HG02623 (cell line): ENCODE data around the gene RAB4A.
"Not testable (repeated sequence)": the region's sequence is repeated elsewhere in the genome, so short reads cannot be mapped to it uniquely, and the experiment has no call there.

Experiments used
- ATAC-seq: cut with Tn5 transposase; IDR thresholded peaks from one replicate; pipeline ENCODE4 v1.9.1; 2021; ENCODE audit warnings: moderate library complexity; ENCODE audit not compliant: unreplicated experiment

Gene RAB4A

DNA sequence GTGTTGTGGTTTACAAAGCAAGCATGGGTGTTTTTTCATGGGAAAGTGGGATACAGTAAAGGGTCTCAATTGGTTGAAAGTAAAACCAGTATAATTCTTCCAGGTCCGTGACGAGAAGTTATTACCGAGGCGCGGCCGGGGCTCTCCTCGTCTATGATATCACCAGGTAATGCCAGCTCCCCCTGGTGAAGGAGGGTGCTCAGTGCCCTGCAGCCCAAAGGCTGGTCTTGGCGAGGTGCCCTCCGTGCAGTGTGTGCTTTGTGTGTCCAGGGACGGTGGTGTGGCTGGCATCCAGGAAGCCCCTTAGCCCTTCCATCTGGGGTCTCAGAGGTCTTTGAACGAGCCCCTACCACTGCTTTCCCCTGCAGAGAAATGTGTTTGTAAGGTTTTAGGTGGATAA is 24.8 kb downstream of the RAB4A start:
- ATAC-seq, result no peak

DNA sequence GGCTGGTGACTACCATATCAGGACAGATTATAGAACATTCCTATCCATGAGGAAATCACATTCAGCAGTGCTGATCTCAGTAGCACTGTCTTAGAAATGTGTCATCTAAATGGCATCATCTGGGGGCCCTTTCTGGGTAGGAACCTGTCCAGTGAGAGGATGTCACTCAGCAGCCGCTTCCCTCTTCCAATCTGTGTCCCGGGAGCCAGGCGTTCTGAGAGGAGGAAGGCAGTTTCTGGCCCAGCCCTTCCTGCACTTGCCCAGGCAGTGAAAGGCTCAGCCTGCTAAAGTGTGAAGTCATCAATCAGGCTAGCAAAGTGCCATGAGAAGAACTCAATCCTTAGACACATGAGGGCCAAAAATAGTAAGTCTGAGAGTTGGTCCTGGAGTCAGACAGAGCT is 25.6 kb downstream of the RAB4A start:
- ATAC-seq, result no peak

DNA sequence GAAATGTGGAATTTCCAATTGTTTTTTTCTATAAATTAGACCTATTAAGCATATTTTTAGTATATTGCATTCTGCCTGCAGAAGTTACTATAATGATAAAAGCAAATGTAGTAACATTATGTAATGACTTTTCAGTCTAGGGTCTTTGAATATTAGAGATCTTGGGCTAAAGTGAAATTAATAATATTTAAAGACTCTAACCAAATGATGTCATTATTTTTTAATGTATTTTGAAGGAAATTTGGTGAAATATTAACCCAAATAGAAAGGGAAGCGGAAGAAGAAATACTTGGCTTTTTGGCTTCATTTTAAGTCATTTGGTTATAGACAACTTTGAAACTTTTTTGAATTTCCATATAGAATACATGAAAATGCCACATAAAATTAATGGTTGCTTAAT is 26.8 kb downstream of the RAB4A start:
- no peak for ATAC-seq

DNA sequence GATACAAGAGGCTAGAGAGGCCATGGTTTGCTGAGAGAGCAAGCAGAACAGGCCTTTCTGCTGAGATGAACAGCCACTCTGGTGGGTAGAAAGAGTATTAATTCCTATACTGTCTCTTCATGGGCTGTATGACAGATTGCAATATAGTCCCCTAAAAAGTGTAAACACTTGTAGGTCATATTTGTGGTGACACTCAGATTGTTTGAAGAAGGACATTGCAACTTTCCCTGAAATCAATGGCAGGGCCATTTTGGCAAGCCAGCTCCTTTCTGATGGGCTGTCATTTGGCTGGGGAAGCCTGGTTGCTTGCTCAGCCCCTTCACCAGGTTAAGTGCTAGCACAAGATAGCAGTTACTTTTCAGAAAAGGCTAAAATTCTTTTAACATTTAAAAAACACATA is 27.5 kb downstream of the RAB4A start:
- no peak for ATAC-seq

DNA sequence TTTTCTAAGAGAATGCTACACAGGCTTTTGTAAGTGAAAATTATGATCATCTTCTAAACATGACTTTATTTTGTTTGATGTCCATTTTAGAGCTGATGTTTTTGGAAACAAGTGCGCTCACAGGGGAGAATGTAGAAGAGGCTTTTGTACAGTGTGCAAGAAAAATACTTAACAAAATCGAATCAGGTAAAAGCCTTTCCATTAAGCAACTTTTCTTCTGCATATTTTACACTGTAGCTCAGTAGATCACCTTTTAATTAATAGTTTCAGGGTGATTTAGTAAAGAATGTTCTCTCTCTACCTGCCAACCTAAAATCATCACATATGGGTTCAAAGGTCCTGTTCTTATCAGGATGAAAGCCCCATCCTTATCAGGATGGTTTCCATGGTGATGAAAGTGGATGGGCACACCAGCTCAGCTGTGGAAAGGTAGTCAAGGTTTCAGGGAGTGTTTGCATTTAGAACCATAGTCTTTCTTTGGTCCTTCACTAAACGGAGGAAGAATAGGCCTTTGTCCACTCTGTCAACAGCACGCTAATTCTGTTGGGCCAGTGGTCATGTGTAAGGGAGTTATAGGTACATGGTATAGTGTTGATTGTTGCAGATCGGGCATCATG is 28.1 kb downstream of the RAB4A start:
- ATAC-seq, result no peak

DNA sequence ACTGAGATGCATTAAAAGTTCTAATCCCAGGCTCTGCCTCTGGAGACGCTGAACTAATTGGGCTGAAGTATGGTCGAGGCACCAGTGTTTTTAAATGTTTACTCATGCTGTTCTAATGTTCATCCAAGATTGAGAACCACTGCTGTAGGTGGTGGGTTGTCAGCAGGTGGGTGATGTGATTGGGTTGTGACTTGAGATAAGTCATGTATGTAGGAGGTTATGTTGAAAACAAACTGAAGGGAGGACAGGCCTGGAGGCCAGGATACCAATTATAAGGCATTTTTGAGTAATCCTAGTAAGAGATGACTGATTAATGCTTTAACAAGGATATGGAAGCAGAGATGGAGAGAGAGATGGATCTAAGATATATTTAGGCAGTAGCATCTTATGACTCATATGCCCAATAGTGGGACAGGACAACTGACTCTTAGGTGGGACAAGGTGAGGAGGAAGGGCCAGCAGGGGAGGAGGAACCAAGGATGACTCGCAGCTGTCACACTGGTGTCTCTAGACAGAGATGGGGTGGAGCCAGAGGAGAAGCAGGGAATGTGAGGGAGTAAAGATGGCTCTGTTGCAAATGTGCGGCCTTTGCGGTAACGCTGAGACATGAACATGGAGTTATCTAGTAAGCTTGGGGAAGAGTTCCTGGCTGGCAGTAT is 29.3 kb downstream of the RAB4A start:
- ATAC-seq, result no peak

DNA sequence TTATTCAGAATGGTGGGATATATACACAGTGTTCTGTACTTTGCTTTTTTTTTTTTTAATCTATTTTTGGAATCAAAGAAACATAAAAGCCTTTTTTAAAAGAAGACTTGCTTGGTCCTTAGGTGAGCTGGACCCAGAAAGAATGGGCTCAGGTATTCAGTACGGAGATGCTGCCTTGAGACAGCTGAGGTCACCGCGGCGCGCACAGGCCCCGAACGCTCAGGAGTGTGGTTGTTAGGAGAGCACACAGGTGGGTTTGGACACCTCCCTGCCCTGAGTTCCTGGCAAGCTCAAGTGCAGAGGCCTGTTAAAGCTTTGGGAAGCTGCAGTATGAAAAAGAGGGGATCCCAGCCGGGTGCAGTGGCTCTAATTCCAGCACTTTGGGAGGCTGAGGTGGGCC is 31.8 kb downstream of the RAB4A start:
- ATAC-seq, result no peak

DNA sequence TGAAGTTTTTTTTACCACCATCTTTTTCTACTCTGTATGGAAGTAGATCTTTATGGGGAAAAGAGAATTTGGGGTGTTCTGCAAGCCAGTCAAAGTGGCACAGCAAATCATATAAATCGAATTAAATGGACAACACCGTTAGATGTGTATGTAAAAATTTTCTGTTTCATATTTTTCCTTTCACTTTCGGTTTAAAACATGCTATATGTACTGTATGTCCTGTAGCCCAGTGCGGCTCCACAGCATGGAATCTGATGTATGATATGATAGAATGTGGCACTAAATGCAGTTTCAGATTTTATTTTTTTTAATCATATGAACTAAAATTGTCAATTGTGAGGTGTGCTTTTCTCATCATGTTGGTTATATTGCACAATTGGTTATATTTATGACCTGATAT is 32.9 kb downstream of the RAB4A start:
- ATAC-seq, result no peak

DNA sequence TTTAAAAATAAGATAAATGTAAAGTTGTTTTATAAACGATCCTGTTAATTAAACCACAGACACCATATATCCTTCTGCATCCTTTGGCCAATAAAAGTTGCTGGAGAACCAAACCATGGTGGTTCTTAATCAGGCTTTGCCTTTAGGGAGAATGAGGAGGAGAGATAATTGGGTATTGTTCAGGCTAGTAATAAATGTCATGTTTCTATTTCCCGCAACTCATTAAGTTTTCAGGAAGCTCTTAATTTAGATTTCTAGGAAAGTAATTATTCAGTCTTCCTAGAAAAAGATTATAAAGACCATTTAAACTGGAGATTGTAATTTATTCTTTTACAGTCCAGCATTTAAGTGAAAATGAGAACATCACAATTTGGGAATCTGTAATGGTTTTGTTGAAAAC is 34.5 kb downstream of the RAB4A start:
- ATAC-seq, result no peak

DNA sequence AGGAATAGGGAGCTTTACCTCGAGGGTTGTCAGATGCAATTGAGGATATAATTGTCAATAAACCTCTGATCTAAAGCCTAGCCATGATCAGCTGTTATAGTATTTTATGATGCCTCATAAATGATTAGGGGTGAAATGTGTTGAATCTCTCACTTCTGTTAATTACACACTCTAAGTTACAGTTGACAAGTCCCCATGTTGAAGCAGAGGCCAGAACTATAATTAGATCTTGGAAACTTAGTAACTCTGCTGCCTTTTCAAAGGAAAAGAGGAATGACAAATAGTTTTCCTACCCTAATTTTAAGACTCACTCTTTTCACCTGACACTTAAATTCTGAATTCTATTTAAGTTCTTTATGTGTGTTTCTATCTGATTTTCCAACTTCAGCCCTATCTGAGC is 38.2 kb downstream of the RAB4A start:
- ATAC-seq, result no peak

DNA sequence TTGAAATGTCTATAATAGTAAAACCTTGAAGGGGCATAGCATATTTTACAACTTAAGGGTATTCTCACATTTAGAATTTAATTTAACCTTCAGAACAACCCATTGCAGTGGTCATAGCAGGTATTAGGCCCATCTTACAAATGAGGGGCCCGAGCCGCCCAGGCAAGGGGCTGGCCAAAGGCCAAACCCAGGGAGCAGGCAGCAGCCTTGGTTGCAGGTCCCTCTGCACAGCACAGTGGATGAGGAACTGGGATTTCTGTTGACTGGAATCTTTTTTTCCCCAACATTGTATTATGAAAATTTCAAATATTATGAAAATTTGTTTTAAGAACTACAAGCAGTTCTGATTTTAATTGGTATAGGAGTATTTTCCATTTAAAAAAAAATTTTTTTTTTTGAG is 38.8 kb downstream of the RAB4A start:
- ATAC-seq, result no peak

DNA sequence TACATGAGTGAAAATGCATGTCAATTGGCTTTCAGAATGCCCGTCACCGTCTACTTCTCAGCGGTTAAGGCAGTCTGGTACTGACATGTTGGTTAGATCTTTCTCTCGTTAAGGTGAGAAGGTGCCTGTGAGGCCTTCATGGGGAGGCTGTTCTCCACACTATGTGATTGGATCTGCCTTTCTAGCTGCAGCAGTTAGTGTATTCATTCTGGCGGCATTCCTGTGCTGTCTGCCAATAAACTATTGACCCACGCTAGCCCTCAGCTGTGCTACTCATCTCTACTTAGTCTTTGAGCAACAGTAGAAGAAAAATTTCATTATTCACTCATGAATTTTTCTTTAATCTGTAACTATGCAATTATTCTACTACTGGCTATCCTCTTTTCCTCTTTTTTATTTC is 39.9 kb downstream of the RAB4A start:
- no peak for ATAC-seq

DNA sequence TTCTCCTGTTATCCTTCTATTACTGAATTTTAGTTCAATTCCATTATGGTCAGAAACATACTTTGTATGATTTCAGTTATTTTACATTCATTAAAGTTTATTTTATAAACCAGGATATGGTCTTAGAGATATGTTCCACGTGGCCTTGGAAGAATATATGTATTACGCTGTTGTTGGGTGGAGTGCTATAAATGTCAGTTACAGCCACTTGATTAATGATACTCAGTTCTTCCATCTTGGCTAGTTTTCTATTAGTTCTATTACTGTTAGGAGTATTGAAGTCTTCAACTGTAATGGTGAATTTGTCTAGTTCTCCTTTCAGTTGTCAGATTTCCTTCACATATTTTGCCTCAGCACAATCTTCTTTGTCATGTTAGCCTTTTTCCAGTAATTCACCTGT is 45.3 kb downstream of the RAB4A start:
- ATAC-seq, result no peak

DNA sequence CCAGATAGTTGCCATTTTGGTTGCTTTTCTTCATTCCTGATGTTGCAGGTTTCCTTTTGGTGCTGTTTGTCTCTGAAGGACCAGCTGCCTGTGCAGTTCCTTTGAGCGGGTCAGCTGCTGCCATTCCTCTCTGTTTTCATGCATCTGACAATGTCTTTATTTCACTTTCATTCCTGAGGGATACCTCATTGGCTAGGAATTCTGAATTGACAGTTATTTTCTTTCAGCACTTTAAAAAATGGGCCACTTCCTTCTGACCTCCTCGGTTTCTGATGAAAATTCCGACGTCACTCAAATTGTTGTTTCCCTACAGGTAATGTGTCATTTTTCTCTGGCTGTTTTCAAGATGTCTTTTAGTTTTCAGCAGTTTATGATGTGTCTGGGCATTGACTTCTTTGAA is 47.1 kb downstream of the RAB4A start:
- no peak for ATAC-seq

DNA sequence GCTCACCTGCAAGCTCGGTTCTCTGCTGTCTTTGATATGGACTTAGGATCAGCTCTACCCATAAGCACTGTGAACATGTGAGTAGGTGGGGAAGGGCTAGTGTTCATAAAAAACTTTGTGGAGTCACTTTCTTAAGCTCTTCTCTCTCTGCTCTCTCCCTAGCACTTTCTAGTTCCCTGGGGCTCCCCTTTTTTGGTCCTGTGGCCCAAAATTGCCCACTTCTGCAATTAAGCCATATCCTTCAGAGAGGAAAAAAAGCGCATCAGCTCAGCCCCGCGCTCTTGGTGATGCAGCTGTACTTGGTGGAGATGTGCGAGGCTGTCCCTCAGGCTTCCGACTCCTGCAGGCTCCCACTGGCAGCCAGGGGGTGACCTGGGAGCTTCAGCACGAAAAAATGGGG is 48.6 kb downstream of the RAB4A start:
- ATAC-seq, result no peak

DNA sequence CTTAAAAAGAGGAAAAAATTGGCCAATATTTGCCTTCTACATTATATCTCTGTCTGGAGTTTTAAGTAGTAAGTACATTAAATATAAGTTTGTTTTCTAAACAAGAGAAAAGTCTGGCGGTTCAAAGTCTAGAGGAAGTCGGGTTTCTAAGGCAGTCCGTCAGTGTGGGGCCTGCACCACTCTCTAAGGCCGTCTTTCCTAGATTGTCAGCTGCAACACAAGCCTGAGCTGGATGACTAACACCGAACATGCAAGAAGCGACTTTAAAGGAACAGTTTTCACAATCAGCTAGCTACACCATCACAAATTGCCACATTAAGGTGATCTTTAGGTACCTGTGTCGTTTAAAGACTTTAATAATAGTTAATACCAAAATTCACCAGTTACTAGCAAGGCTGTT is 52.3 kb downstream of the RAB4A start:
- ATAC-seq, result no peak

DNA sequence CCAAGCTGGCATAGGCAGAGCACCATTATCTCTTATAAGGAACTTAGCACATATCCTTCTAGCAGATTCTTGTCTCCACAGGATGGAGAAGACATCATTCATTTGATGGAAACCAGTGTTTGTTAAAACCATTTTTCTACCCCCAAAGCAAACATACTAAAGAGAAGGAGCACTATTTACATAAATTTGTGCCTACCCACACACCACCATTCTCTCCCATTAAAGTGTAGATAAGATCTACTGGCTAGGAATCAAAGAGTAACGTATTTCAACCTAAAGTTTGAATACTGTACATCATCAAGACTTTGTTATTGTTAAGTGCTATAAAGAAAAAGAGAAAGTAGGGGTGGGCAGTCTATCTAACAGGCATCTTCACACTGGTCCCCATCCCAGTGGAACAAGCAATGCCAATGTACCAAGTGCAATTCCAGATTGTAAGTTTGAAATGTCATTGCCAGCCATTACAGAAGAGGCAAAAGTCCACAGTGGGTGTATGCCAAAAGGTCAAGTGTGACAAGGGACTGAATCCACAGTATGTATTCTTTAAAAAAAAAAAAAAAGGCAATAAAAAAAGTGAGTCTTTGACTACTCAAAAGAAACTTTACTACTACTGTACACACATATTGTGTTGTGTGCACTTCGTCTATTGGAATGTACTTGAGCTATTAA is 53.1 kb downstream of the RAB4A start:
- ATAC-seq, result no peak

DNA sequence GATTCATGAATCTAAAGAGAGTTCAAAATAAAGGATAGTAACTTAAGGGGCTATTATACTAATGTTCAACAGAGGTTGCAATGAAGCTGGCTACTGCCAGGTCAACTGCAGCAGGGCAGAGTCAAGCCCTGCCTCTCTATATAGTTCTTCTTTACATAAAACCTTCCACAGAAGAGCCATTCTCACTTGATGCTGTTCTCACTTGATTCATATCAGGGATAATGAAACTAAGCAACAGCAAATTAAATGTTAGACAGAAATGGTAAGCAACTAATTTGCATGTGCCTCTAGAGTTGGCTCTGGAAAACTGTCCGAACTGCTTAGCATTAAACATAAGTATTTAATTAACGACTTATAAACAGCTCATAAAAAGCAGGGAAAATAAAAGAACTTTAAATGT is 54.5 kb downstream of the RAB4A start:
- no peak for ATAC-seq

DNA sequence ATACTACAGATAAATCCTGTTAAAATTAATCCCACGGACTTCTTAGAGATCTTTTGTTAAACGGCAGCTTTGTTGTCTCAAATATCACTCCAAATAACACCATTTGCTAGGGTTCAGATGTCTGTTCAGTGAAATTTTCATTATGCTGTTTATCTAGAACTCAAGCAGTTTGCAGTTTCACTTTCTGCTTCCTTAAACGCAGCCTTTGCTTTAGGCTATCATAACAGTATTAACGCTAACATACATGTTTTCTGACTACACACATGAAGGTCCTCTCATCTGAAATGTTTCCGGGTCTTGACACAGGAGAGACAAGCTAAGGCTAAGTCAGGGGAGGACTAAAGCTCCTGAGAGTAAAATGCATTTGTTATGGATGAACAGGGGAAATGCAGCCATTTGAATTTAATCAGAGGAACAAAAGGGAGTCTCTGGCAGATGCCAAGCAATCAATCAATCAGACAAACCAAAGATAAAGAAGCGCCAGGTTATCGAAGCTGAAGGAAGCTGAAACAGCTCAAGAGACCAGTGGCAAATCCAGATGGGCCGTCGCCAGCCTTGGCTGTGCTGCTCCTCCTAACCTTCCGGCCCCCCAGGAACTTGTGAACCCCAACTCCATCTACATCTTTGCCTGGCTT is 55.1 kb downstream of the RAB4A start:
- no peak for ATAC-seq

DNA sequence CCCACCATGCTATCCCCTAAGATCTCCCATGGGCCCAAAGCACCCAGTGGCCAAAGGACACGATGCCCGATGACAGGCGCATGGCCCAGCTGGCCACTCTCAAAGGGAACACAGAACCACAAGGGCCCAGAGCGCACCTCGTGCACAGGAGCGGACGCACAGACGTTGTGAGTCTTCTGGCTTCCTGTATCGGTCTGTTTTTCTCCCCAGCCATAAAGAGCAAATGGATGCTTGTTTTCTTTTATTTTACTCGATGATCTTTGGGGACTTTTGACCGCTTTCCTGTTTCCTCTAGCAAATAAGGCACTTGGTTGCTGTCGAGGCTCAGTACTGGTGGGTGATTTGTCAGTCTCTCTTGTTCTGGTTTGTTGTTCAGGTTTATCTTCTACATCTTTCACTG is 55.7 kb downstream of the RAB4A start:
- ATAC-seq, result no peak

DNA sequence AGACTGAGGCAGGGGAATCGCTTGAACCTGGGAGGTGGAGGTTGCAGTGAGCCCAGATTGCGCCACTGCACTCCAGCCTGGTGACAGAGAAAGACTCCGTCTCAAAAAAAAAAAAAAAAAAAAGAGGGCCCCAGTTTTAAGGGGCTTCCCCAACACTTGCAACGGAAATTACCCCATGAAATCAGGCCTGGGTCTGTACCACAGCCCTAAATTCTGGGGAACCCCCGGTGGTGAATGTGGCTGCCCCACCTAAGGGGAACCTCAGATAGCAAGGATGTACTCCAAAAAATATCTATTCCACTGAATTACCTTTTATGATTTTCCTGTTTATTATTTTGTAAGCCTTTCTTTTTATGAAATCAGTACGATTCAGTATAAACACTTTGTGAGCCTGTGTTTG is 56.9 kb downstream of the RAB4A start:
- not testable (repeated sequence) for ATAC-seq
